ENCODE data around the gene FGD2.
A peak's percentile ranks its signal among the peaks of the same experiment; 100 is the strongest.
"Not testable (repeated sequence)": the region's sequence is repeated elsewhere in the genome, so short reads cannot be mapped to it uniquely, and the experiment has no call there.

FGD2 gene

DNA sequence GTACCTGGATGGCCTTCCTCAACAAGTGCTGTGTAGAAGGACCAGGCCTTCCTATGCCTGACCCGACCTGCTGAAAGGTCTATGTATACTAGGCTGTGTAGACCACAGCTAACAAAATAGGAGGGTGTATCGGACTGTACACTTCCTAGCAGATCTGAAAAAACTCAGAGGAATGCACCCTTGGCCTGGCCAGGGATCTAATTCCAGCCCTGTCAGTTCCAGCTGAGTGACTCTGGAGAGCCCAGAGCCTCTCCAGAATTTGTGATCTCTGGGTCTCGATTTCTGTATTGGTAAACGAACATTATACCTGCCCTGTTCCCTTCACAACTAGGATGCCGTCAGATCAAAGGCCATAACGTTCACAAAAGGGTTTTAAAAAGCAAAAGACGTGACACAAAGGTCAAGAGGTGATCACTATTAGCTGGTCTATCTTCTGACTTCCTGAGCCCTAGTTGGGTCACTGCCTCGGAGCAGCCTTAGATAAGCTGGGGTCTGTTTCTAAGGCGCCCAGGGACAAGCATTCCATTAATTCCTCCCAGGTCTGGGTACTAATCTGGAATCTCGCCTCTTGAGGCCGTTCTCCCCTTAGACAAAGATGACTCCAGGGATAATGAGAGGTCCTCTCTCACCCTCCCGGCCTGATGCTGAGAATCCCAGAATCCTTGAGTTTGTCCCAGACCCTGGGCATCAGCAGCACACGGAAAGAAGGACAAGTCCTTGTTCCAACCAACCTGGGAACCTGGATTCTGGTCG, 33.4 kb upstream of the FGD2 start:
- no peak for FAIRE-seq

DNA sequence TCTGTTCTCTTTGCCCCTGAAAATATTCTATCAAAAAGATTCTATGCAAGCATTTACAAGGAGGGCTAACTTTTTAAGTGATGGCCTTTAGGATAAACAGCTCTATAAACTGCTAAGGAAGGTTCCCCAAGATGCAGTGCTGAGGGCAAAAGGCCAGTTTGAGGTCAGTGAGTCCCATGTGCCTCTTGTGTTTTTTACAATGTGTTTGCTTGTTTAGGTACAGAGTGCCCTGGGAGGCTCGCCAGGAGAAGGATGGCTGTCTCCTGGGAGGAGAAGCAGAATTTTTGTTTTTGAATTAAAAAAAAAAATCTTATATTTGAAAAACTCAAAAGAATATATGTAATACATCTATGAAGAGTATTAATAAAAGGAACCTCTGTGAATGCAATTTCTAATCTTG, 32.3 kb upstream of the FGD2 start:
- FAIRE-seq: no peak

- FAIRE-seq: no peak
Measured at GRCh38 chr6:36973647-36974046, 31.8 kb upstream of the FGD2 start.

DNA sequence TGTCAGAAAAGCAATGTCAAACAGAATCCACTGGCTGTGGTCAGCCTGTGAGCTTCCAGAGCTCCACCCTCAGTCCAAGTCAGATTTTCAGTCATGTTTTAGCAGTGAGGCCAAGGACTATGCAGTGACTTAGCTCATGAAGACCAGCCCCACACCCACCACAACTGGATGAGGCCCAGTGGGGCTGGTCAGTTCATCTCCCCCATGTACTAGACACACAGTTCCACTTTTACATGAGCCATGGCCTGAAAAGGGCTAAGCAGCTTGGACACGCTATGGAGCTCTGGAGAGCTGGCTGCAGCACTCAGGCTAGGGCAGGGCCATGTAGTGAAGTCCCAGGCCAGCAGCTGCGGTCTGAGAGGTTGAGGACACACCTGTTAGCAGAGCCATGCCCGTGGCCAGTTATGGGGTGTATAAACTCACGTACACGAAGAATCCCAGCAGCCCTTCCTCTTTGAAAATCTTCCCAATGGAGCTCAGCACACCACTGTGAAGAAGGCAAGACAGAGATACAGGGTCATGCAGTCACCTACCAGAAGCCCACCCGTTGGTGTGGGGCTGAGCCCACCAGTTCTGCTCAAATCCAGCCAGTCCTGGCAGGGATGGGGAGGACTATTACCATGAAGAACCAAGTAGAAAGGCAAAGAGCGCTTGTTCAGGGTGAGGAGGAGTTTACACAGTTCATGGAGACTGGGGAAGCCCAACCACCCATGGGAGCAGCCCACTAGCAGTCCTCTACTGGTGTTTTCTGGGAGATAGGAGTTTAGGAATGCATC, 30.0 kb upstream of the FGD2 start:
- no peak for FAIRE-seq

DNA sequence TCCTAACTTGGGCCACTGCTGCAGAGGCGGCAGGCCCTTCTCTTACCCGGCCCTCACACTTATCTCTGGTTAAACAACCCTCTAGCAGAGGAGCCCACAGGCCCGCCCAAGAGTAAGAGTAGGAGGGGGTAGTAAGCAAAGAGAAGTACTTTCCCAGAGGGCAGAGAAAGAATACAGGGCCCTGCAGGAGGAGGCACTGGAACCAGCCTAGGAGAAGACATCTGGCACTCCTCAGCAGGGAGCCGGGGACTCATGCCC, 29.5 kb upstream of the FGD2 start:
- FAIRE-seq: no peak

DNA sequence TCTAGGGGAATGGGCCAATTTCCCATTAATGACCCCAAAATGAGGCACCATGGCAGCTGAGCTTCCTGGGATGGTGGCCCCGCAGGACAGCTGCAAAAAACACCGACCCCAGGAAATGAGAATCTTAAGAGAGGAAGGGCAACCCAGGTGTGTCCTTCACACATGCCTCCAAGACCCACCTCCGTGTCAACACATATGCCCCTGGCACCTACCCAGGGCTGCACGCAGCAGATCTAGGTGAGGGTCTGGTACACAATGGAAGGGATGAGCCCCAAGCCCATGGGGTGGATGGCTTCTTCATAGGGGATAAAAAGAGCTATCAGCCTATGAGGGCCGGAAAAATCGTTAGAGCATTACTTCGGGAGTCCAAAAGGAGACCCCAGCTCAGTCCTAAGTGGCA, 28.9 kb upstream of the FGD2 start:
- FAIRE-seq: no peak

DNA sequence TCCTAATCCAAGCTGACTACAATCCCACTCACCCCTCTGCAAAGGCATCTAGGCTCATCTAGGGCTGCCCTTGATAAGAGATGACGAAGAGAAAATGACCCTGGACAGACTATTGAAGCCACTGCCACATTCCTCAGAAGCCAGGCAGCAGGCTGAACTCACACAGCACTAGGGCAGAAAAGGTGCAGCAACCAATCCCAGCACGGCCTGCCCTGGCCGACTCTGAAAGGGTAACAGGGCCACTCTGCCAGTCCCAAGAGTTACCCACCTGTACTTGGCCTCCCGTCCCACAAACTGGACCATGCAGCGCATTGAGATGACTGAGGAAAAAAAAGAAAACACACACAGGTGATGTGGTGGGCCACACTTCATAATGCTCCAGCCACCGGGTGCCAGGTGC, 28.5 kb upstream of the FGD2 start:
- FAIRE-seq: no peak

GRCh38 chr6:36977470-36977941, 27.9 kb upstream of the FGD2 start:
- no peak for FAIRE-seq

GRCh38 chr6:36978421-36979346, 26.8 kb upstream of the FGD2 start:
- no peak for FAIRE-seq

- FAIRE-seq: peak; percentile 58
Measured at GRCh38 chr6:36979347-36979742, 26.1 kb upstream of the FGD2 start.

- no peak for FAIRE-seq
Measured at GRCh38 chr6:36980129-36980528, 25.3 kb upstream of the FGD2 start.

DNA sequence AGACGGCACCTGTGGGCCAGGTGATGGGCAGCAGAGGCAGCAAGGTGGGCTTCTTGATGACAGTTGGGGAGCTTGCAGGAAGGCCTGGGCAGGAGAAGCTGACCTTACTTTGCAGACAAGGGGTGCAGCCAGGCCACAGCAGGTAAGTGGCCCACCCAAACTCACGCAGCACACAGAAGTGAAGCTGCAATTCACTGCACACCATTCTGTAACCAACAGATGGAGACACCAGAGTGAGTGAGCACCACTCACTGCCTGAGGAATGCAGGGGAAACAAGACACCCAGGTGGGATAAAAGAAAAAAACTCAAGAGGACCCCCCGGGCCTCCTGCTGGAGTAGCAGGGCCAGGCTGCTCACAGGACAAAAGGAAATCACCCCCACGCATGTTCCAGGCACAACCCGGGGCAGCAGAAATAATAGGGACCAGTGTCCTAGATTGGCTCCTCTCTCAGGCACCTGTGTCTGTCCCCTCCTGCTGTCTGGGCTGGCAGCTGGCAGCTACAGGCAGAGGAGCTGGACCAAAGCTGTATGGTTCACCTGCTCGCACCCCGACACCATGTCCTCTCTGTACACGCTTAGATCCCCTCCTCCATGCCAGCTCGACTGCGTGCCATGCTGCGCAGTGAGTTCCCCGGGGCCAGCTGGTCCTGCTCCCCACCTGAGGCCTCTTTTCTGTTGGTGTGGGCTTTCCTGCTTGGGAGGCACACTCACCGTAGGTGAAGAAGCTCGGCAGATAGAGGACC, 24.4 kb upstream of the FGD2 start:
- FAIRE-seq: no peak

DNA sequence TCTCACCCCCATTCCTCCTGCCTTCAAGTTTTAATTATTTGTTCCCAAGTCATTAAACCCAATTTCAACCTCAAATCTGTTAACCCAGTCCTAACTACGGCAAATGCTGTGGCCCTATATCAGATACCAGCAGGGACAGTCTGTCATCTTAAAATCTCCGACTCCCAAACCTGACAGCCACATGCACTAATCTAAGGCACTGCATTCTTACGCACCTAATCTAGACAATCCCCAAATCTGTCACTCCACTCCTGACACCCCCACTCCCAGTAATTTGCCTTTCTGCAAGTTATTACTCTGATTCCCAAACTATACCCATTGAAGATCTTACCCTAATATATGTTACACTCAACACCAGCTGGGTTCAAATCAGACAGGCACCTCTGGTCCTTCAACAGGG, 21.9 kb upstream of the FGD2 start:
- no peak for FAIRE-seq

DNA sequence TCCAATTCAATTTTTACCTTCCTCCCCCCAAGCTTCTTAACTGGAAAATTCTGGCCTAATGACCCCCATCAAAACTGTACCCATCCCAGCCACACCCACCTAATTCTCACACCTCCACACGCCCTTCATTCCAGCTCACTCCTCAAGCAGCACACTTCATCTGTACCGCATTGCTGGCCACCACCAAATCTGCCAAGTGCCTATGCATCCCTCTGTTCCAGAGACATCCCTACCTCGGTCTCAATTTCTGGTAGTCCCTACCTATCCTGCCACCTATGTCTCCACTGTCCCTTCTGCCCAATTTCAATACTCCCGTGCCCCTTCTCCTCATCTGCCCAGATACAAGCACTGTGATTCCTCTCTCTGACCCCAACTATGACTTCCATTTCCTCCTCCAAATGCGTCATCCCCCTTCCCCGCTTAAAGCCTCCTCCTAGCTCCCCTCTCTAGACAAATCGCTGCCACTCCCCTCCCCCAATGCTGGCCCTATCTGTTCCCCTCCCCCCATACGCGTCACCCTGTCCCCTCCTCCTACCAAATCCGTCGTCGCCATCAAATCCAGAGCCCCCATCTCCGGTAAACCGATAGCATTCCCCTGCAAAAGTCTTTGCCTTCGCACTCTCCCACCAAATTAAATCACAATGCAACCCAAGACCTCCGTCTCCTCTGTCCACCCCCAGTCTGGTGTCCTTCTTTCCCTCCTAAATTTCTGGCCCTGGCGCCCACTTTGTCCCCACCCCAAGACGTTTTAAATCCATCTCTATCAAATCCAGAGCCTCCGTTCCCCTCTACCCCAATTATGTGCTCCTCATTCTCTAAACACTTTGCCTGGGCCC, 20.7 kb upstream of the FGD2 start:
- no peak for FAIRE-seq

GRCh38 chr6:36985417-36985807, 20.0 kb upstream of the FGD2 start:
- FAIRE-seq: no peak

DNA sequence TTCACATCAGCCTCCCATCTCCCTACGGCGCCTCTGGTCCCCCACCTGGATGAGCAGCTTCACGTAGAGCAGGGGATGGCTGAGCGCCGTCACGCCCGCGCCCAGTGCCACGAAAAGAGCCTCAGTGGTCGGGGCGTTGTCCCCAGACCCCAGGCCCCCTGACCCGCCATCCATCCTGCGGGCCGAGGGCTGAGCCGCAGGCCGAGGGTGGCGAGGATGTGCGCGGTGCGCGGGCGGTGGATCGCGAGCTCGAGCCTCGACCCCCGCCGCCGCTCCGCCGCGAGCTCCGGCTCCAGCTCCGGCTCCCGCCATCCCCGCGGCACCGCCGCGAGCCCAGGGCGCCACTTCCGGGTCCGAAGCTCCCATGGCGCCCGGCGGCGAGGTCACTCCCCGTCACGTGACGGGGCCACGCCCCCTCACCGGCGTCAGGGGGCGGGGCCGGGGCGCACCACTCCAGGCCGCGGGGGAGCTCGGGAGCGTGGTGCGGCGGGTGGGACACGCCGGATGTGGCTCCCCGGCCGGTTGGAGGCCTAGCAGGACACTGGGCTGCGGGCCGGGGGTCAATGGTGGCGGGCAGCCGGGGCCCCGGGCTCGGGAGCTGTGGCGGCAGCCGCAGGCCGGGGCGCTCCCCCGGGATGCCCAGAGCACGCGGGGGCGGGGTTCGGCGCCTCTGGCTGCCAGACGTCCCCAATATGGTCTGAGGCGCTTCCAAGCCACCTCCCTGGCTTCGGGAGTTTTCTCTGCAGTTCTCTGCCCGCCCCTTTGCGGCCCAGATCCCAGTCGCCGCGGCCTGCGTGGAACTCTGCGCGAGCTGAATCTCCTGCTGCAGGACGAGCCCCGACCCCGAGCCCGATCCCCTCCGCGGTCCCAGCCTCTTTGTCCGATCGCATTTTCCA, 19.4 kb upstream of the FGD2 start, which contains the start of gene MTCH1:
MTCH1 (minus strand) TSS at position 389 of the 896 bp plus-strand sequence; CDS start at position 366, 23 bp downstream.
- no peak for FAIRE-seq

DNA sequence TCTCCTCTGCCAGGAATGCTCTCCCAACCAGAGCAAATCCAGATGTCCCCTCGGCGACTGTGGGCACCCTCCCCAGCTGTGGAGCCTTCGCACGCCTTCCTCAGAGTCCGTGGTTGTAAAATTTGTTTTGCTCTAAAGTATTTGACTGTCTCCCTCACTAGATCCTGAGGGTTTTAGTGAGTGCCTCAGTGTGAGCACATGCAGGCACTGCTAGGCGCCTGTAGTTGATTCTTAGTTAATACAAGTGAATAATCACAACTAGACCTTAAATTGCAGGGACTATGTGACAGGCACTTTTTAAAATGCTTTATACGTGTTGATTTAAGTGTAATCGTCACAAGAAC, 18.8 kb upstream of the FGD2 start:
- FAIRE-seq: no peak

DNA sequence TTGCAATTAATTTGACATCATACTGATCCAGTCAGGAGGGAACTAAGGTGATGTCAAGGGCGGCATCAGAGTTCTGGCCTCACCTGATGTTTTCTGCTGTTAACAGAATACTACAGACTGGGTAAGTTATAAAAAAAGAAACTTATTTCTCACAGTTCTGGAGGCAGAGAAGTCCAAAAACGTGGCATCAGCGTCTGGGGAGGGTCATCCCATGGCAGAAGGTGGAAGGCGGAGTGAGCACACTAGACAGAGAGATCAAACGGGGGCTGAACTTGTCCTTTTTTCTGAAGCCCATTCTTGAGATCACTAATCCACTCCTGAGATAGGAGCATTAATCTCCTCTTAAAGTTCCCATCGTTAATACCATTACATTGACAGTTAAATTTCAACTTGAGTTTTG, 16.2 kb upstream of the FGD2 start:
- FAIRE-seq: no peak

DNA sequence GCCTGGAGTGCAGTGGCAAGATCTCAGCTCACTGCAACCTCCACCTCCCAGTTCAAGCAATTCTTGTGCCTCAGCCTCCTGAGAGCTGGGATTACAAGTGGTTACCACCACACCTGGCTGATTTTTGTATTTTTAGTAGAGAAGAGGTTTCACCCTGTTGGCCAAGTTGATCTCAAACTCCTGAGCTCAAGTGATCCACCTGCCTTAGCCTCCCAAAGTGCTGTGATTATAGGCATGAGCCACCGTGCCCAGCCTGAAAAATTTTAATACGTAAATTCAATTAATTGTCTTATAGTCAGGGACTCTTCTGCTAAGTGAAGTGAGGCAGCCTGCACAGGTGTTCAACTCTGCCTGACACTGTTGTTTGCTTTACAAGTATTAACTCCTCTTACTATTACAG, 15.1 kb upstream of the FGD2 start:
- not testable (repeated sequence) for FAIRE-seq

DNA sequence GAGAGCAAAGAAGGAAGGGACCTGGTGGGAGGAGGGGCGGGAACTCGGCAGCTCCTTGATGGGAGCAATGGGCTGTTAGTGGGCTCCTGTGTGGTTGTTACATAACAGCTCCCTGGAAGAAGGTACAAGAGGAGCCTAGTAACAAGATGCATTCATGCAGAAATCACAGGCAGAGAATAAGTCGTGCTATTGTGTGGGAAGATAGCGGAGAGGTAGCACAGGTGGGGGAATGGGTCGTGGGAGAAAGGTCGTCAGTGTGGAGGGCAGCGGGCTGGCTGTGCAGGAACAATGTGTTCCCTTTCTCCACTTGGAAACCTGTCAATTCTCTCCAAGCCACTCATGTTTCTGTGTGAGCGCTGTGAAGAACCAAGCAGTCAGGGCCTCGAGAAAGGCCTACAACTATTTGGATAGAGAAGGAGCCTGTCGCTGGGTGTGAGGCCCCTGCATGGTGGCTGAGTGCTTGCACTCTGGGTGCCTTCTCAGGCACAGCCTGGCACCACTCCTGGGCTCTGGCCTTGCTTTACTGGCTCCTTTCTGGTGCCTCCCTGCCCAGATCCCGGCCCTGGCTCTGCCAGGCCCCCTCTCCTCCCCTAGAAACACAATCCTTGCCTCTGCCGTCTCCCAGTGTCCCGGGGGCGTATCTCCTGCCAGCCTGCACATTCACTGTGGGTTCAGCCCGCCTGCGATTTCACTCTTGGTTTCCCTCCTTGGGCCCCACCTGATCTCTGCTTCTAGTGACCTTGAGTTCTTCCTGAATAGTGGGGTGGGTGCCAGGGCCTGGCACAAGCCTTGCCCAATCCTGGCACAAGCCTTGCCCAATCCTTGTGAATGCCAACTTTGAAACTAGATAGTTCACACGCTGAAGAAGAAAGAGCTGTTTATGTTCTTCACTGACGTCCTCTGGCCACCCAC, 7.4 kb upstream of the FGD2 start:
- no peak for FAIRE-seq

Measured in G401.6 (cell line).